Measurements from ENCODE around the gene PRKCQ.

PRKCQ gene

GRCh38 chr10:6622921-6623320 lies 42.8 kb upstream of the PRKCQ start:
- no peak overlapping the region for H2AFZ ChIP-seq (ENCODE audit: low read depth, low read length, severe bottlenecking)
- no peak overlapping the region for H3K4me3 ChIP-seq (ENCODE audit: insufficient read depth, low read length, poor library complexity, severe bottlenecking)
- no peaks in the 10 kb centered on the region for H3K36me3 ChIP-seq (ENCODE audit: low read length)
- H3K27me3 ChIP-seq (ENCODE audit: low read length): no peaks in the 10 kb centered on the region
- no peaks in the 10 kb centered on the region for H3F3A ChIP-seq (ENCODE audit: insufficient read depth)
- no peak overlapping the region for H3K4me2 ChIP-seq (ENCODE audit: low read depth, low read length, poor library complexity, severe bottlenecking)
- no peaks in the 10 kb centered on the region for H3K79me2 ChIP-seq (ENCODE audit: insufficient read depth, low read length)
- no peak overlapping the region for H3K9ac ChIP-seq (ENCODE audit: low read length)
- TF ChIP-seq EZH2phosphoT487 (conservative IDR thresholded peaks at IDR 0.05; ENCODE audit: low read length): no peak
- TF ChIP-seq CTCF (IDR thresholded peaks at IDR 0.05; ENCODE audit: insufficient read depth, low read length, poor library complexity, severe bottlenecking): no peak
- no peak overlapping the region for H3K27ac ChIP-seq (ENCODE audit: low read depth, low read length)
- H3K9me3 ChIP-seq (ENCODE audit: insufficient read depth, low read length): no peaks in the 10 kb centered on the region
- H4K20me1 ChIP-seq (ENCODE audit: low read depth, low read length): no peaks in the 10 kb centered on the region
- H3K9me2 ChIP-seq (replicated peaks; ENCODE audit: insufficient read depth, low read length): no peaks in the 10 kb centered on the region

GRCh38 chr10:6621536-6621935 lies 41.5 kb upstream of the PRKCQ start:
- Histone ChIP-seq H3K4me2 (ENCODE audit: low read depth, low read length, poor library complexity, severe bottlenecking) (no peak overlapping the region), H3K27me3 (ENCODE audit: low read length) (no peaks in the 10 kb centered on the region), H3K36me3 (ENCODE audit: low read length) (no peaks in the 10 kb centered on the region), H3K9me3 (ENCODE audit: insufficient read depth, low read length) (no peaks in the 10 kb centered on the region), H3K79me2 (ENCODE audit: insufficient read depth, low read length) (no peaks in the 10 kb centered on the region), H3K4me3 (ENCODE audit: insufficient read depth, low read length, poor library complexity, severe bottlenecking) (no peak overlapping the region), H4K20me1 (ENCODE audit: low read depth, low read length) (no peaks in the 10 kb centered on the region), H3K9me2 (replicated peaks; ENCODE audit: insufficient read depth, low read length) (no peaks in the 10 kb centered on the region), H2AFZ (ENCODE audit: low read depth, low read length, severe bottlenecking) (no peak overlapping the region), H3F3A (ENCODE audit: insufficient read depth) (no peaks in the 10 kb centered on the region), H3K27ac (ENCODE audit: low read depth, low read length) (no peak overlapping the region), H3K9ac (ENCODE audit: low read length) (no peak overlapping the region)
- no peak for TF ChIP-seq EZH2phosphoT487 (conservative IDR thresholded peaks at IDR 0.05; ENCODE audit: low read length)
- no peak for TF ChIP-seq CTCF (IDR thresholded peaks at IDR 0.05; ENCODE audit: insufficient read depth, low read length, poor library complexity, severe bottlenecking)

GRCh38 chr10:6619660-6620059 lies 39.6 kb upstream of the PRKCQ start:
- no peaks in the 10 kb centered on the region for H3K36me3 ChIP-seq (ENCODE audit: low read length)
- no peaks in the 10 kb centered on the region for H3K9me3 ChIP-seq (ENCODE audit: insufficient read depth, low read length)
- no peak overlapping the region for H3K9ac ChIP-seq (ENCODE audit: low read length)
- H3K4me3 ChIP-seq (ENCODE audit: insufficient read depth, low read length, poor library complexity, severe bottlenecking): no peak overlapping the region
- no peaks in the 10 kb centered on the region for H3K27me3 ChIP-seq (ENCODE audit: low read length)
- H2AFZ ChIP-seq (ENCODE audit: low read depth, low read length, severe bottlenecking): no peak overlapping the region
- no peaks in the 10 kb centered on the region for H3K79me2 ChIP-seq (ENCODE audit: insufficient read depth, low read length)
- no peak overlapping the region for H3K4me2 ChIP-seq (ENCODE audit: low read depth, low read length, poor library complexity, severe bottlenecking)
- TF ChIP-seq EZH2phosphoT487 (conservative IDR thresholded peaks at IDR 0.05; ENCODE audit: low read length): no peak
- no peak for TF ChIP-seq CTCF (IDR thresholded peaks at IDR 0.05; ENCODE audit: insufficient read depth, low read length, poor library complexity, severe bottlenecking)
- no peaks in the 10 kb centered on the region for H3K9me2 ChIP-seq (replicated peaks; ENCODE audit: insufficient read depth, low read length)
- H3K27ac ChIP-seq (ENCODE audit: low read depth, low read length): no peak overlapping the region
- H4K20me1 ChIP-seq (ENCODE audit: low read depth, low read length): no peaks in the 10 kb centered on the region
- no peaks in the 10 kb centered on the region for H3F3A ChIP-seq (ENCODE audit: insufficient read depth)
